ENCODE results near the gene SEMA4C. TPM values are rescaled to one million over a fixed set of nuclear protein-coding genes. Genes with fewer than 3 reads are reported as not detected.

Gene SEMA4C
- total RNA-seq, 1 experiment from 2014 or later = 16.3 TPM

- Mint-ChIP-seq H3K27ac (ENCODE audit: low read depth, unreplicated experiment) (no peak overlapping the region), H3K36me3 (ENCODE audit: insufficient read depth, unreplicated experiment) (no peaks in the 10 kb centered on the region), H3K4me1 (ENCODE audit: insufficient read depth, unreplicated experiment) (peaks cover 32% of the 10 kb centered on the region), H3K9me3 (ENCODE audit: unreplicated experiment) (no peaks in the 10 kb centered on the region), H3K27me3 (ENCODE audit: insufficient read depth, unreplicated experiment) (no peaks in the 10 kb centered on the region), H3K4me3 (ENCODE audit: unreplicated experiment) (no peak overlapping the region)
- no TSS peak for BruUV-seq (replicated peaks)
- ChIA-PET CTCF (interaction anchor here (2.1 to 2.2 kb wide), 2 partner anchors 30 to 63 kb away, joined by 6 to 9 read pairs; partner anchors contain the start of gene ANKRD39), POLR2A (interaction anchor here (0.6 kb wide), 1 partner anchor 552 kb away, joined by 4 read pairs; no protein-coding TSS in a partner anchor)
- intact Hi-C loops (cut with micrococcal nuclease) = no loop called here
- no peak for TF ChIP-seq CTCF (IDR thresholded peaks at IDR 0.05; ENCODE audit: unreplicated experiment)
- DNase-seq (ENCODE audit: unreplicated experiment) = no peak
These were observed 18.5 kb upstream of the SEMA4C start for GRCh38 chr2:96888072-96889011.

GRCh38 chr2:96887493-96888012 is 17.7 kb upstream of the SEMA4C start:
- intact Hi-C loops (cut with micrococcal nuclease) = no loop called here
- H3K27ac Mint-ChIP-seq (ENCODE audit: low read depth, unreplicated experiment) = peak overlapping the region; percentile 57

GRCh38 chr2:96885432-96886347 is 15.8 kb upstream of the SEMA4C start:
- POLR2A ChIA-PET = interaction anchor here (0.5 to 1.6 kb wide), 3 partner anchors 8 to 244 kb away, joined by 3 to 5 read pairs (median 3); partner anchors contain the start of gene ANKRD39
- Mint-ChIP-seq H3K4me3 (ENCODE audit: unreplicated experiment) (no peak overlapping the region), H3K36me3 (ENCODE audit: insufficient read depth, unreplicated experiment) (no peaks in the 10 kb centered on the region), H3K9me3 (ENCODE audit: unreplicated experiment) (no peaks in the 10 kb centered on the region), H3K27ac (ENCODE audit: low read depth, unreplicated experiment) (no peak overlapping the region), H3K4me1 (ENCODE audit: insufficient read depth, unreplicated experiment) (peaks cover 23% of the 10 kb centered on the region), H3K27me3 (ENCODE audit: insufficient read depth, unreplicated experiment) (no peaks in the 10 kb centered on the region)
- intact Hi-C loops (cut with micrococcal nuclease) = no loop called here
- no TSS peak for BruUV-seq (replicated peaks)
- no peak for TF ChIP-seq CTCF (IDR thresholded peaks at IDR 0.05; ENCODE audit: unreplicated experiment)
- no peak for DNase-seq (ENCODE audit: unreplicated experiment)
- CTCF ChIA-PET = interaction anchor here (0.6 to 3.5 kb wide), 7 partner anchors 10 to 769 kb away, joined by 3 to 19 read pairs (median 3); partner anchors contain the start of genes ANKRD36 and ANKRD39

More at GRCh38 chr2:96887493-96888012, 17.7 kb upstream of the SEMA4C start:
- Mint-ChIP-seq H3K4me1 (ENCODE audit: insufficient read depth, unreplicated experiment) (peaks cover 32% of the 10 kb centered on the region), H3K36me3 (ENCODE audit: insufficient read depth, unreplicated experiment) (no peaks in the 10 kb centered on the region), H3K9me3 (ENCODE audit: unreplicated experiment) (no peaks in the 10 kb centered on the region), H3K27me3 (ENCODE audit: insufficient read depth, unreplicated experiment) (no peaks in the 10 kb centered on the region), H3K4me3 (ENCODE audit: unreplicated experiment) (no peak overlapping the region)
- POLR2A ChIA-PET = interaction anchor here (0.6 kb wide), 1 partner anchor 552 kb away, joined by 4 read pairs; no protein-coding TSS in a partner anchor
- no peak for TF ChIP-seq CTCF (IDR thresholded peaks at IDR 0.05; ENCODE audit: unreplicated experiment)
- CTCF ChIA-PET = interaction anchor here (2.1 to 2.2 kb wide), 2 partner anchors 29 to 64 kb away, joined by 6 to 9 read pairs; partner anchors contain the start of gene ANKRD39
- DNase-seq (ENCODE audit: unreplicated experiment) = no peak
- BruUV-seq (replicated peaks) = no TSS peak
